Neural crest cell (in vitro differentiated cells): Measurements from ENCODE around the gene CAB39. TPM values are rescaled to one million over a fixed set of nuclear protein-coding genes. Genes with fewer than 3 reads are reported as not detected.

Experiments
- DNase-seq: peaks from one replicate; pipeline ENCODE4 v3.0.0; 2021; ENCODE audit warnings: low read depth, mixed read lengths, low spot score
- H3K27ac Mint-ChIP-seq: one replicate; pipeline ENCODE4 v1.8.0; 2021; ENCODE audit warnings: mild to moderate bottlenecking, mixed read lengths; ENCODE audit not compliant: unreplicated experiment
- H3K27me3 Mint-ChIP-seq: 2 replicates; pipeline ENCODE4 v1.8.0; 2021; ENCODE audit warnings: low read depth, mild to moderate bottlenecking, mixed read lengths
- H3K36me3 Mint-ChIP-seq: 2 replicates; pipeline ENCODE4 v1.8.0; 2021; ENCODE audit warnings: low read depth, mild to moderate bottlenecking, mixed read lengths
- H3K4me1 Mint-ChIP-seq: 2 replicates; pipeline ENCODE4 v1.8.0; 2021; ENCODE audit warnings: mixed read lengths
- H3K4me3 Mint-ChIP-seq: one replicate; pipeline ENCODE4 v1.8.0; 2021; ENCODE audit warnings: mild to moderate bottlenecking, mixed read lengths
- H3K9me3 Mint-ChIP-seq: 2 replicates; pipeline ENCODE4 v1.8.0; 2021; ENCODE audit warnings: mixed read lengths
- CTCF ChIP-seq: fragments of 200-600 bp; sonication (generic); conservative IDR thresholded peaks from 2 replicates; pipeline ENCODE4 v1.5.0; 2021; ENCODE audit warnings: antibody characterized with exemption, mild to moderate bottlenecking
- total RNA-seq: library from RNA; stranded (reverse); gene quantifications from 2 replicates; pipeline ENCODE4 v1.2.1, GENCODE V29; 2021

The CAB39 gene
- total RNA-seq, 1 donor from 2014 or later: 40.6 TPM

- no peak overlapping the region for H3K27ac Mint-ChIP-seq
- TF ChIP-seq CTCF: no peak
- no peak overlapping the region for H3K4me3 Mint-ChIP-seq
- H3K4me1 Mint-ChIP-seq: peaks cover 16% of the 10 kb centered on the region
- no peaks in the 10 kb centered on the region for H3K9me3 Mint-ChIP-seq
- H3K36me3 Mint-ChIP-seq: no peaks in the 10 kb centered on the region
- DNase-seq: no peak
- H3K27me3 Mint-ChIP-seq: peaks cover 60% of the 10 kb centered on the region
Measured at GRCh38 chr2:230672836-230673235, 39.8 kb upstream of the CAB39 start.

GRCh38 chr2:230674401-230674800, 38.2 kb upstream of the CAB39 start:
- Mint-ChIP-seq H3K27me3 (peaks cover 53% of the 10 kb centered on the region), H3K4me3 (no peak overlapping the region), H3K9me3 (no peaks in the 10 kb centered on the region), H3K27ac (no peak overlapping the region), H3K36me3 (no peaks in the 10 kb centered on the region), H3K4me1 (peaks cover 16% of the 10 kb centered on the region)
- no peak for DNase-seq
- no peak for TF ChIP-seq CTCF

- no peak for DNase-seq
Measured at GRCh38 chr2:230674966-230675672, 37.5 kb upstream of the CAB39 start.

GRCh38 chr2:230676546-230676945, 36.1 kb upstream of the CAB39 start:
- no peak overlapping the region for H3K27ac Mint-ChIP-seq
- no peaks in the 10 kb centered on the region for H3K9me3 Mint-ChIP-seq
- no peaks in the 10 kb centered on the region for H3K36me3 Mint-ChIP-seq
- H3K4me3 Mint-ChIP-seq: no peak overlapping the region
- H3K27me3 Mint-ChIP-seq: peaks cover 55% of the 10 kb centered on the region
- no peak for DNase-seq
- no peak for TF ChIP-seq CTCF
- H3K4me1 Mint-ChIP-seq: peaks cover 10% of the 10 kb centered on the region

More at GRCh38 chr2:230674966-230675672, 37.5 kb upstream of the CAB39 start:
- Mint-ChIP-seq H3K36me3 (no peaks in the 10 kb centered on the region), H3K9me3 (no peaks in the 10 kb centered on the region), H3K4me1 (peaks cover 16% of the 10 kb centered on the region), H3K27ac (no peak overlapping the region), H3K4me3 (no peak overlapping the region), H3K27me3 (peaks cover 54% of the 10 kb centered on the region)
- TF ChIP-seq CTCF: no peak

- TF ChIP-seq CTCF: no peak
- Mint-ChIP-seq H3K4me1 (peaks cover 9% of the 10 kb centered on the region), H3K36me3 (no peaks in the 10 kb centered on the region), H3K9me3 (no peaks in the 10 kb centered on the region), H3K4me3 (no peak overlapping the region), H3K27ac (no peak overlapping the region), H3K27me3 (peaks cover 60% of the 10 kb centered on the region)
- no peak for DNase-seq
Measured at GRCh38 chr2:230677201-230677946, 35.3 kb upstream of the CAB39 start.
